ENCODE data around the gene SPANXB1.
"Not testable (repeated sequence)": the region's sequence is repeated elsewhere in the genome, so short reads cannot be mapped to it uniquely, and the experiment has no call there.

SPANXB1 gene

GRCh38 chrX:141002568-141002967, at the start of gene SPANXB1:
Gene SPANXB1 (plus strand): TSS chrX:141002594. CDS start chrX:141002694, 100 bp downstream.
- not testable (repeated sequence) for DNase-seq (ENCODE audit: low read depth)

GRCh38 chrX:140967036-140967435, 35.4 kb upstream of the SPANXB1 start:
- DNase-seq (ENCODE audit: low read depth), result no peak

GRCh38 chrX:140971099-140971795, 31.1 kb upstream of the SPANXB1 start:
- DNase-seq (ENCODE audit: low read depth), result no peak

- DNase-seq (ENCODE audit: low read depth), result no peak
Observed at GRCh38 chrX:140975472-140975871, 26.9 kb upstream of the SPANXB1 start.

- DNase-seq (ENCODE audit: low read depth), result no peak
Observed at GRCh38 chrX:140980271-140980670, 22.1 kb upstream of the SPANXB1 start.

GRCh38 chrX:140983730-140984129, 18.7 kb upstream of the SPANXB1 start:
- DNase-seq (ENCODE audit: low read depth), result no peak

- not testable (repeated sequence) for DNase-seq (ENCODE audit: low read depth)
Observed at GRCh38 chrX:141005243-141005642, 2.8 kb downstream of the SPANXB1 start.

- DNase-seq (ENCODE audit: low read depth), result not testable (repeated sequence)
Observed at GRCh38 chrX:141044246-141044645, 41.9 kb downstream of the SPANXB1 start.

GRCh38 chrX:141049878-141050277, 47.5 kb downstream of the SPANXB1 start:
- not testable (repeated sequence) for DNase-seq (ENCODE audit: low read depth)

GRCh38 chrX:141052098-141052497, 49.7 kb downstream of the SPANXB1 start:
- DNase-seq (ENCODE audit: low read depth), result not testable (repeated sequence)
